Inflammatory macrophage treated with lipopolysaccharide for 1 hour (primary cell): Measurements from ENCODE around the gene NHERF2.

ENCODE experiments used
- DNase-seq, 2 donors: peaks; one replicate each; pipeline ENCODE4 v3.0.0-alpha.2; 2020 to 2022

NHERF2 gene

GRCh38 chr16:2063861-2064260 lies 37.2 kb downstream of the NHERF2 start:
- DNase-seq = no peak

GRCh38 chr16:2064368-2064945 lies 37.8 kb downstream of the NHERF2 start:
- no peak for DNase-seq

- no peak for DNase-seq
Measured at GRCh38 chr16:2066139-2066538, 39.4 kb downstream of the NHERF2 start.

- DNase-seq = no peak
Measured at GRCh38 chr16:2070576-2071453, 44.1 kb downstream of the NHERF2 start.

- DNase-seq = no peak
Measured at GRCh38 chr16:2071454-2072202, 44.9 kb downstream of the NHERF2 start.

GRCh38 chr16:2072926-2073325 lies 46.2 kb downstream of the NHERF2 start:
- no peak for DNase-seq

- DNase-seq = no peak
Measured at GRCh38 chr16:2074071-2074470, 47.4 kb downstream of the NHERF2 start.

- DNase-seq = no peak
Measured at GRCh38 chr16:2075631-2076030, 48.9 kb downstream of the NHERF2 start.

- DNase-seq = no peak
Measured at GRCh38 chr16:2076072-2076865, 49.6 kb downstream of the NHERF2 start.

- no peak for DNase-seq
Measured at GRCh38 chr16:2077016-2077415, 50.3 kb downstream of the NHERF2 start.

- DNase-seq = no peak
Measured at GRCh38 chr16:2077696-2078095, 51.0 kb downstream of the NHERF2 start.

GRCh38 chr16:2078096-2078495 lies 51.4 kb downstream of the NHERF2 start:
- DNase-seq = no peak

GRCh38 chr16:2078691-2079090 lies 52.0 kb downstream of the NHERF2 start:
- no peak for DNase-seq

GRCh38 chr16:2079311-2079800 lies 52.7 kb downstream of the NHERF2 start:
- DNase-seq = no peak

GRCh38 chr16:2079991-2080390 lies 53.3 kb downstream of the NHERF2 start:
- no peak for DNase-seq

GRCh38 chr16:2081201-2082084 lies 54.7 kb downstream of the NHERF2 start:
- DNase-seq = no peak

GRCh38 chr16:2082171-2082982 lies 55.7 kb downstream of the NHERF2 start:
- DNase-seq = no peak

- no peak for DNase-seq
Measured at GRCh38 chr16:2082983-2083364, 56.3 kb downstream of the NHERF2 start.

- no peak for DNase-seq
Measured at GRCh38 chr16:2083409-2083808, 56.7 kb downstream of the NHERF2 start.

GRCh38 chr16:2083876-2084780 lies 57.4 kb downstream of the NHERF2 start:
- no peak for DNase-seq
